BJ (cell line): Measurements from ENCODE around the gene NTRK3. TPM values are rescaled to one million over a fixed set of nuclear protein-coding genes. Genes with fewer than 3 reads are reported as not detected.

ENCODE experiments used
- CTCF ChIA-PET: fragments of 350-600 bp; formaldehyde crosslinking; extraction: SDS; loops from one replicate; lab custom pipeline; 2021; ENCODE audit warnings: antibody characterized with exemption, inconsistent platforms; lab: Yijun Ruan, JAX
- POLR2A ChIA-PET: fragments of 300-600 bp; sonication (Branson Sonifier 250); formaldehyde crosslinking; extraction: SDS; loops from one replicate; lab custom pipeline; 2021; ENCODE audit warnings: antibody characterized with exemption; lab: Charles Lee
- DNase-seq: peaks from one replicate; pipeline ENCODE4 v3.0.0-alpha.2; 2011; ENCODE audit warnings: low read depth
- H3K27me3 ChIP-seq: 2 replicates; pipeline ENCODE4 v1.6.0; 2011; ENCODE audit warnings: low read length; ENCODE audit not compliant: control insufficient read depth, insufficient read depth
- H3K36me3 ChIP-seq: 2 replicates; pipeline ENCODE4 v1.5.1; 2011; ENCODE audit warnings: low read length; ENCODE audit not compliant: control insufficient read depth, insufficient read depth
- H3K4me3 ChIP-seq: 2 replicates; pipeline ENCODE4 v1.5.1; 2011; ENCODE audit warnings: low read depth, mild to moderate bottlenecking, control low read depth, low read length
- CTCF ChIP-seq: IDR thresholded peaks from 2 replicates; pipeline ENCODE4 v1.5.1; 2011; ENCODE audit warnings: low read depth, mild to moderate bottlenecking, control low read depth, inconsistent platforms, low read length, moderate library complexity; ENCODE audit not compliant: insufficient read depth
- polyA plus RNA-seq: library from polyadenylated mRNA; depleted of rRNA; stranded (reverse); fragments of >200 nt; gene quantifications from 2 replicates; pipeline ENCODE4 v1.2.3, GENCODE V29; 2011

NTRK3 gene
- polyA plus RNA-seq, 1 experiment: 0.12 TPM

- no peak for DNase-seq
- POLR2A ChIA-PET: no interaction called here
- TF ChIP-seq CTCF: no peak
- Histone ChIP-seq H3K27me3 (no peaks in the 10 kb centered on the region), H3K36me3 (no peaks in the 10 kb centered on the region), H3K4me3 (no peak overlapping the region)
- CTCF ChIA-PET: interaction anchor here (0.7 to 8.2 kb wide), 14 partner anchors 9 to 573 kb away, joined by 3 to 110 read pairs (median 5); partner anchors contain the start of gene NTRK3
These were observed 10.5 kb downstream of the NTRK3 start for GRCh38 chr15:88246081-88246480.

GRCh38 chr15:88243895-88244787, 12.4 kb downstream of the NTRK3 start:
- CTCF ChIA-PET: interaction anchor here (0.5 to 8.2 kb wide), 14 partner anchors 9 to 1330 kb away, joined by 3 to 110 read pairs (median 4); partner anchors contain the start of gene NTRK3
- TF ChIP-seq CTCF: peak; percentile 64
- H3K36me3 ChIP-seq: no peaks in the 10 kb centered on the region
- POLR2A ChIA-PET: no interaction called here
- no peaks in the 10 kb centered on the region for H3K27me3 ChIP-seq
- no peak for DNase-seq
- no peak overlapping the region for H3K4me3 ChIP-seq

GRCh38 chr15:88242586-88243555, 13.7 kb downstream of the NTRK3 start:
- POLR2A ChIA-PET: no interaction called here
- Histone ChIP-seq H3K27me3 (no peaks in the 10 kb centered on the region), H3K36me3 (no peaks in the 10 kb centered on the region), H3K4me3 (no peak overlapping the region)
- TF ChIP-seq CTCF: no peak
- DNase-seq: no peak
- CTCF ChIA-PET: interaction anchor here (0.7 to 5.3 kb wide), 5 partner anchors 13 to 687 kb away, joined by 3 to 30 read pairs (median 4); no protein-coding TSS in a partner anchor

- H3K27me3 ChIP-seq: no peaks in the 10 kb centered on the region
- DNase-seq: no peak
- CTCF ChIA-PET: interaction anchor here (0.6 to 1.3 kb wide), 3 partner anchors 17 to 209 kb away, joined by 3 to 4 read pairs (median 4); no protein-coding TSS in a partner anchor
- H3K36me3 ChIP-seq: no peaks in the 10 kb centered on the region
- POLR2A ChIA-PET: no interaction called here
- no peak overlapping the region for H3K4me3 ChIP-seq
- no peak for TF ChIP-seq CTCF
These were observed 15.1 kb downstream of the NTRK3 start for GRCh38 chr15:88241461-88241860.
